D721Med (cell line): Measurements from ENCODE around the gene PLD1.

Source experiments
- DNase-seq: peaks from one replicate; pipeline ENCODE4 v3.0.0; 2011; ENCODE audit warnings: low spot score; ENCODE audit not compliant: insufficient read length
- FAIRE-seq: peaks from 2 replicates; lab custom pipeline; 2011; peaks lifted over from hg19 to GRCh38; lab: Jason Lieb, UNC
- CTCF ChIP-seq: IDR thresholded peaks from 2 replicates; pipeline ENCODE4 v1.5.1; 2012; ENCODE audit warnings: mild to moderate bottlenecking, control low read depth; ENCODE audit not compliant: insufficient read depth; ENCODE audit errors: missing control alignments

Gene PLD1

GRCh38 chr3:171782617-171783016 lies 27.7 kb downstream of the PLD1 start:
- TF ChIP-seq CTCF = no peak
- no peak for FAIRE-seq
- no peak for DNase-seq

GRCh38 chr3:171781711-171782127 lies 28.6 kb downstream of the PLD1 start:
- DNase-seq (no peak), FAIRE-seq (no peak)
- no peak for TF ChIP-seq CTCF

GRCh38 chr3:171778493-171778892 lies 31.8 kb downstream of the PLD1 start:
- no peak for TF ChIP-seq CTCF
- FAIRE-seq (no peak), DNase-seq (no peak)

- no peak for DNase-seq
- no peak for TF ChIP-seq CTCF
- no peak for FAIRE-seq
Observed at GRCh38 chr3:171777596-171777995, 32.7 kb downstream of the PLD1 start.

- no peak for FAIRE-seq
- no peak for DNase-seq
- TF ChIP-seq CTCF = no peak
Observed at GRCh38 chr3:171776839-171777583, 33.3 kb downstream of the PLD1 start.

- FAIRE-seq = no peak
- DNase-seq = no peak
- no peak for TF ChIP-seq CTCF
Observed at GRCh38 chr3:171776411-171776810, 33.9 kb downstream of the PLD1 start.

- DNase-seq (no peak), FAIRE-seq (no peak)
Observed at GRCh38 chr3:171775943-171776342, 34.3 kb downstream of the PLD1 start.

More at GRCh38 chr3:171775943-171776342, 34.3 kb downstream of the PLD1 start:
- TF ChIP-seq CTCF = no peak
